ENCODE data around the gene TDRD15.
"Not testable (repeated sequence)": the region's sequence is repeated elsewhere in the genome, so short reads cannot be mapped to it uniquely, and the experiment has no call there.

Gene TDRD15

DNA sequence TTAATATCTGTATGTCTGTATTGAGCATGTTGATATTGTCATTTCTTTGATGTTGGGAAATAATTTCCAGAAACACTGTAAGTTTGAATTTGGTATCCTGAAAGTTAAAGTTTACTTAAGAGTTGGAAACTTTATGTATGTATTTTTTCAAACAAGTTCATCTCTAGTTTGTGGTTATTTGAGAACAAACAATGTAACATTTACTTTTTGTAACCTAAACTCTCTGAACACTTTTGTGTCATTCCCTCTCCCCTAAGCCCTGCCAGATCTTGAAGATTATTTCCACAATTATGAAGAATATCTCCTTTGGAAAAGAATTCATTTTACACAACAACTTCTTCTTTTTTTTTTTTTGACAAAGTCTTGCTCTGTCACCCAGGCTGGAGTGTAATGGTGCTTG lies 24.9 kb downstream of the TDRD15 start:
- DNase-seq = no peak

DNA sequence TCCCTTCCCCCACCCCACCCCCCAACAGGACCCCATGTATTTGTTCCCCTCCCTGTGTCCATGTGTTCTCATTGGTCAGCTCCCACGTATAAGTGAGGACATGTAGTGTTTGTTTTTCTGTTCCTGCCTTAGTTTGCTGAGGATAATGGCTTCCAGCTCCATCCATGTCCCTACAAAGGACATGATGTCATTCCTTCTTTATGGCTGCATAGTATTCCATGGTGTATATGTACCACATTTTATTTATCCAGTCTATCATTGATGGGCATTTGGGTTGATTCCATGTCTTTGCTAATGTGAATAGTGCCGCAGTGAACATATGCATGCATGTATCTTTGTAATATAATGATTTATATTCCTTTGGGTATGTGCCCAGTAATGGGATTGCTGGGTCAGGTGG lies 27.5 kb downstream of the TDRD15 start:
- DNase-seq = not testable (repeated sequence)

DNA sequence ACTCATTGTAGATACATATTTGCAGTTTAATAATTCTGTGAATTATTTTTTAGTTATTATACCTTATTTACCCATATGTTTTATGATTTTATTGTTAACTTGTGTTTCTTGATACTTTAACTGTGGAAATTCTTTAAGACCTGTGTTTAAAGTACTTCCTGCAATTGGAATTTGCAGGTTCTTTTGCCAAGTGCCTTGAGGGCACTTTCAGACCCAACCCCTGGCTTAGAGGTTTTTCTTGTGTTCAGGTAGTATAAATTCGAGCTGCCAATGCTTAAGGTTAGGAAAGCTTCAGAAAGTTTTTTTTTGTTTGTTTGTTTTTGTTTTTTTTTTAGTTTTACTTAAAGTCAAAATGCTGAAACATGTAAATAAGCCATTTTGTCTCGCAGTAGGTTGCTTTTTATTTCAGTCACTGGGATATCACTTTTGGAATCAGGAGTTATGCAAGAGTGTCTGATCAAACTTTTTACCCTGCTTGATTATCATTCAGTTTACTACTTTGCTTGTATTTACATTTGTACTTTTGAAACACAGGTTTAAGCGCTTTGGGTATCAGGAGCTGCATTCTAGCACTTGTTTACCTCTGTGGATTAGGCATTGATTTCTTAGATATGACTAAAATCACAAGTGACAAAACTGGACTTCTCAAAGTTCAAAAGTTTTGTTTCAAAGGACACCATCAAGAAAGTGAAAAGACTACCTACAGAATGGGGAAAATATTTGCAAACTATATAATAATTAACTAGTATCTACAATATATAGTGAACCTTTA lies 31.8 kb downstream of the TDRD15 start:
- DNase-seq = no peak

DNA sequence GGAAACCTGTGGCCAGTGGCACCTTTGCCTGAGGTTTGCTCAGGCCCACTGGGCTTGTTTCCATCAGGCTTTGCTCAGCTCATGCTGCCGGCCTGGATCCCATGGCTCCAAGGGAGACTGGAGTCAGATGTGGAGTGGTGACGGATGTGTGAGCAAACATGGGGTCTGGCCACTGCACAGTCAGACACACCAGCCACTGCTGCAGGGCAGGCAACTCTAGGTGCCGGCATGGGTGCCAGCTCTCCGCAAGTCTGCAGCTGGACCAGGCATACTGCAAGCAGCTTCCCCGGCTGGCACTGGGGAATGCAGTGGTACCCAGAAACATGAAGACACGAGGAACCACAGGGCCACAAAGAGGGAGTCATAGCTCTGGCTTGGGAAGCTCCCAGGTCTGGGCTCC lies 37.4 kb downstream of the TDRD15 start:
- no peak for DNase-seq

DNA sequence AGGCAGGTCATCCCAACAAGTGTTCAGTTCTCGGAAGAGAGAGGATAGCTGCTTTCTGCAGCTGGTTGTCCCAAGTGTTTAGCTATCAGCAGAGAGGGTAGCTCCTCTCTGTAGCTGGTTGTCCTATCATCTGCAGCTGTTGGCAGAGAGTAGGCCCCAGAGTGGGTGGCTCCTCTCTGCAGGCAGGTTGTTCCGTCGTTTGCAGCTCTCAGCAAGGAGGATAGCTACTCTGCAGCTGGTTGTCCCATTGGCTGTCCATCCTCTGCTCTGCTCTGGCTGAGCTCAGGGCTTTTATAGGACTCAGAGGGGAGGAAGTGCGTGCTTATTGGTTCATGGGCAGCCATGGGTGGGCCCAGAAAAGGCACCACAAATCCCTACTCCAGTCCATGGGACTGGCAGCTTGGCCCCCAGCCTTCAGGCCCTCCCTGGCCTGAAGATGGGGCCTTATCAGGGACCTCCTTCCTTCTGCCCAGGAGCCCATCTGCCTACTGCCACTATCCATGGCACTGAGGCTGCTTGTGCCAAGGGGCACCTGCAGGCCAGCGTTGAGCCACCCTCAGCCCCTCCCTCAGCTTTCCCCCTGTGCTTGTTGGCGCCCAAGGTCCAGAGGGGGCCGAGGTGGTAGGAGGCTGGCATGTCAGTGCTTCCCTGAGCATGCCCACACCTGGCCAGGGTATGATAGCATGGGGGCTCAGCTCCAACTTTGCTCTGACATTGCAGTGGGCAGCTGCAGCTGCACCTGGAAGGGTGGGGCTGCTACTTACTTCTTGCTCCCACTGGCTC lies 38.3 kb downstream of the TDRD15 start:
- no peak for DNase-seq

DNA sequence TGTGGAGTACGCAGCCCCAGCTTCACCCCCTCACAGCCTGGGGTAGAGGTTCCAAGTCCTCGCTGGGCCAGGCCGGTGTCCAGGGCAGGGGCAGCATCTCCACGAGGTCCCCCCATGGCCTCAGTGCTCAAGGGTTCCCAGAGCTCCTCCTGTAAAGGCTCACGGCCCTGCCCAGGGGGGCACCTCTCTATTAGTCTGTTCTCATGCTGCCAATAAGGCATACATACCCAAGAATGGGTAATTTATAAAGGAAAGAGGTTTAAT lies 38.8 kb downstream of the TDRD15 start:
- no peak for DNase-seq

DNA sequence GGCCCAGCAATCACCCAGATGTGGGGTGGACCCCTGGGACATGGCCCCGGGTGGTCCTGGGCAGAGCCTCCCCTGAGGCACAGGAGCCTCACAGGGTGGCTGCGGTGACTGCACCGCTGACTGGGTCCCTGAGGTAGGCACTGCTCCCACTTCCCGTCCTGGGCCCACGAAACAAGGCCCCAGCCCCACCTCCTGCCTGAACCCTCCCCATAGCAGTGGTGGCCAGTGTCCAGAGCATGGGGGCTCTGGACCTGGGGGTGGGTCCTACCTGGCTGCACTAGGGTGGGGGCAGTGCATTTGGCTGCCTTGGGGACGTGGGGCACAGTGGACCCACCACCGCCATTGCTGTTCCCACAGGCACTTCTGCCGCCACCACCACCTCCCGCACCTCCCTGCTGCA lies 39.4 kb downstream of the TDRD15 start:
- DNase-seq = no peak

GRCh38 chr2:21165350-21165749 lies 41.6 kb downstream of the TDRD15 start:
- no peak for DNase-seq

DNA sequence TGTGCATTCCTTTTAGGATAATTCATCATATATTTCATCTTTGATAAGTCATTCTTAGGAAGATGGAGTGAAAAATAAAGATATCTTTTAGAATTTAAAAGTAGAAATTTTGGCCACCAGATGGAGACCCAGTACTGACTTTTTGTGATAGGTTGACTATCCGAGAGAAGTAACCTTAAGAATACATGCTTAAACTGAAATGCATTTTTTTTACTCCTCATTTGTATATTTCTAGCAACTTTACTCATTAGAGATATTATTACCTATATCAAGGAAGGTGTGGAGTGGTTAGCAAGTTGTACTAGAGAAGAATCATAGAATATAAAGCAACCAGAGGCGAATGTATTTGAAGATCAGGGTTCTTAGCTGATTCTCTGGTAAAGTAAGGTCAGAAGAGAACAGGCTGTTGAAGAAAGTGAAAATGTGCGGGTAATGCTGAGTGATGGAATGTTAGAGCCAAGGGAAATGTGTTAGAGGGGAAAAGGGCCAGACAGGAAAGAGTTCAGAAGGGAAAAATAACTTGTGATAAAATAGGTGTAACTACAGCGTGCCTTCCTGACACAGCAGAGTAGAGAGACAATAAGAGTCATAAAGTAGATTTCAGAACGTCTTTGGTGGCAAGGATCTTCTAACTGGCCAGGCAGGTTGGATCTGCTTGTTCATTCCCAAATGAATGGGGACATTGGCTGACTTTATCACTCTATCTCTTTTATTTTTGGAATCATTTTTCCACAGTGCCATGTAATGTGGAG lies 52.3 kb downstream of the TDRD15 start:
- DNase-seq = no peak

- no peak for DNase-seq
Observed at GRCh38 chr2:21181957-21182356, 58.2 kb downstream of the TDRD15 start.

GRCh38 chr2:21183306-21183705 lies 59.5 kb downstream of the TDRD15 start:
- DNase-seq = no peak

- no peak for DNase-seq
Observed at GRCh38 chr2:21183726-21184125, 60.0 kb downstream of the TDRD15 start.

DNA sequence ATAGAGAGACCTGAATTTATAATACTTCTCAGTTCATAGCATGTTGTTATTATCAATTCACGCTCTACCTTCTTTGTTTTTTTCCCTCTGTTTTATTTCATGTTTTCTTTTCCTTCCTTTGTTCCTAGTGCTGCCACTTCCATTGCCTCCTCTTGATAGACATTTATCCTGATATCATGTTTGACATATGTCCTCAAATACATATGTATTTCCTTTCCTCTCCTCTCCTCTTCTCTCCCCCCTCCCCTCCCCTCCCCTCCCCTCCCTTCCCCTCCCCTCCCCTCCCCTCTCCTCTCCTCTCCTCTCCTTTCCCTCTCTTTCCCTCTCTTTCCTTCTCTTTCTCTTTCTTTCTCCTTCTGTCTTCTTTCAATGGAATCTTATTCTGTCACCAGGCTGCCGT lies 67.8 kb downstream of the TDRD15 start:
- DNase-seq = no peak

All from NCI-H446 treated with DMSO at 0.1 percent for 48 hours (cell line).